ENCODE data around the gene LARGE1. TPM values are rescaled to one million over a fixed set of nuclear protein-coding genes. Genes with fewer than 3 reads are reported as not detected.

LARGE1 gene
- total RNA-seq, 1 experiment from 2014 or later = 2.5 TPM

DNA sequence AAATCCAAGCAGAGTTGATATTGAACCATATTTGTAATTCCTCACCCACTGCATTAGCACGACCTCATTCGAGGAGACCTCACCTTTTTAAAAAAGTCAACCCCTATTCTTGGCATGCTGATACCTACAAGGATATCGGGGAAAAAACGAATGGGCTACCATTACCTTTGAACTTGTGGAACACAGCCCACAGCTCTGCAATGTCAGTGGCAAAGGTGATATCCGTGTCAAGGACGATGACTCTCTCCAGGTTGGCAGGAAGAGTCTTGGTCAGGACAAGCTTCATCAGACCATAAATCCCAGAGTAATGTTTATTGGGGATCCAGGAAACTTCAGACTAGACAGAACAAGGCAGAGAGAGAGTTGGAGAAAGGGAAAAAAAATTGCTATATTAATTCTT is 355.6 kb downstream of the LARGE1 start:
- POLR2A ChIA-PET = no interaction called here
- no TSS peak for BruUV-seq (replicated peaks)

DNA sequence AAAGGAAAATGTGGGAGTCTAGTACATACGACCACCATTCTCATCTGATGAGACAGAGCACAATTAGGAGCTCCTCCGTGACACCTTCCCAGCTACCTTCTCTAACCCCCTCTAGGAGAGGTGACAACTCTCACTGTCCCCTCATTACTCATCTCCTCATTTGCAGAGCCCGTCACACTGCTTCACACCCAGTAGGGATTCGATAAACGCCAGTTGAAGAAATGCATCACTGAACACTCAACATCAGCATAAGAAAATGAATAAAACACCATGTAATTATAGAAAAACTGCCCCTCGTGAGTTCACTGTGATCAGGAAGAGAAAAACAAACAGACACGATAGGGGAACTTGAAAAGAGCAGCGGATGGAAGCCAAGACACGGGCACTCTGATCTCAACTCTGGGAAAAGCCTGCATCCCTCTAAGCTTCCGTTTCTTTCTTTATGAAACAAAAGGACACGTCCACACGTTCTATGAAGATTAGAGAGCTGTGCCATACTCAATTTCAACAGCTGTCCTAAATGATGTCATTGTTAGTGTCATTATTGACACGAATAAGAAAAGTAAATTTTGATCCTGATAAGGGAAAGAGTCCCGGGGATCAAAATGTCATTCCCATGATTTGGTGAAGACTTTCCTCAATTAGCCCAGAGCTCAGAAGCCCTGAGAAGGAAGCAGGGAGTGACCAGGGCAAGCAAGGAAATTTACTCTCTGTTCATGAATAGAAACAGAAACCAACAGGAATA is 356.9 kb downstream of the LARGE1 start:
- BruUV-seq (replicated peaks) = no TSS peak
- Histone ChIP-seq H3K36me3 (ENCODE audit: control insufficient read depth, insufficient read depth, low read length) (no peaks in the 10 kb centered on the region), H3K9me3 (ENCODE audit: control insufficient read depth, insufficient read depth, low read depth, low read length) (no peaks in the 10 kb centered on the region), H3K4me1 (ENCODE audit: control insufficient read depth, insufficient read depth, low read length) (no peaks in the 10 kb centered on the region), H3K27me3 (ENCODE audit: control insufficient read depth, insufficient read depth, low read length) (no peaks in the 10 kb centered on the region), H3K4me3 (ENCODE audit: low read depth in 2 of 2, low read length in 2 of 2) (no peak overlapping the region), H3K27ac (ENCODE audit: low read length) (no peak overlapping the region)
- in situ Hi-C loops (cut with HindIII; ENCODE audit: low pct_unique_long_range_greater_than_20kb, low sequenced_read_pairs) (no loop called here), intact Hi-C loops (cut with micrococcal nuclease; ENCODE audit: unreplicated experiment) (no loop called here)
- TF ChIP-seq SIN3A (IDR thresholded peaks at IDR 0.05; ENCODE audit: borderline replicate concordance, insufficient read depth, low read depth, low read length) = no peak
- TF ChIP-seq CTCF (IDR thresholded peaks at IDR 0.05) = no peak
- TF ChIP-seq, protein P1, sequence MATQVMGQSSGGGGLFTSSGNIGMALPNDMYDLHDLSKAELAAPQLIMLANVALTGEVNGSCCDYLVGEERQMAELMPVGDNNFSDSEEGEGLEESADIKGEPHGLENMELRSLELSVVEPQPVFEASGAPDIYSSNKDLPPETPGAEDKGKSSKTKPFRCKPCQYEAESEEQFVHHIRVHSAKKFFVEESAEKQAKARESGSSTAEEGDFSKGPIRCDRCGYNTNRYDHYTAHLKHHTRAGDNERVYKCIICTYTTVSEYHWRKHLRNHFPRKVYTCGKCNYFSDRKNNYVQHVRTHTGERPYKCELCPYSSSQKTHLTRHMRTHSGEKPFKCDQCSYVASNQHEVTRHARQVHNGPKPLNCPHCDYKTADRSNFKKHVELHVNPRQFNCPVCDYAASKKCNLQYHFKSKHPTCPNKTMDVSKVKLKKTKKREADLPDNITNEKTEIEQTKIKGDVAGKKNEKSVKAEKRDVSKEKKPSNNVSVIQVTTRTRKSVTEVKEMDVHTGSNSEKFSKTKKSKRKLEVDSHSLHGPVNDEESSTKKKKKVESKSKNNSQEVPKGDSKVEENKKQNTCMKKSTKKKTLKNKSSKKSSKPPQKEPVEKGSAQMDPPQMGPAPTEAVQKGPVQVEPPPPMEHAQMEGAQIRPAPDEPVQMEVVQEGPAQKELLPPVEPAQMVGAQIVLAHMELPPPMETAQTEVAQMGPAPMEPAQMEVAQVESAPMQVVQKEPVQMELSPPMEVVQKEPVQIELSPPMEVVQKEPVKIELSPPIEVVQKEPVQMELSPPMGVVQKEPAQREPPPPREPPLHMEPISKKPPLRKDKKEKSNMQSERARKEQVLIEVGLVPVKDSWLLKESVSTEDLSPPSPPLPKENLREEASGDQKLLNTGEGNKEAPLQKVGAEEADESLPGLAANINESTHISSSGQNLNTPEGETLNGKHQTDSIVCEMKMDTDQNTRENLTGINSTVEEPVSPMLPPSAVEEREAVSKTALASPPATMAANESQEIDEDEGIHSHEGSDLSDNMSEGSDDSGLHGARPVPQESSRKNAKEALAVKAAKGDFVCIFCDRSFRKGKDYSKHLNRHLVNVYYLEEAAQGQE (IDR thresholded peaks at IDR 0.05; ENCODE audit: insufficient read depth in 1 of 2, low read depth in 2 of 2, low read length in 1 of 2) = no peak
- no peak for TF ChIP-seq TCF7L2 (IDR thresholded peaks at IDR 0.05; ENCODE audit: low read depth, low read length)
- TF ChIP-seq POLR2AphosphoS5 (IDR thresholded peaks at IDR 0.05; ENCODE audit: low read depth, low read length) = no peak
- POLR2A ChIA-PET = no interaction called here
- no peak for DNase-seq (ENCODE audit: low read depth, low spot score)
- ATAC-seq = no peak
- CTCF ChIA-PET = no interaction called here

More for the DNA sequence above, 355.6 kb downstream of the LARGE1 start:
- ATAC-seq = no peak
- CTCF ChIA-PET = no interaction called here
- H3K36me3 ChIP-seq (ENCODE audit: control insufficient read depth, insufficient read depth, low read length) = no peaks in the 10 kb centered on the region
- no peak for TF ChIP-seq POLR2AphosphoS5 (IDR thresholded peaks at IDR 0.05; ENCODE audit: low read depth, low read length)
- TF ChIP-seq, protein P1 (IDR thresholded peaks at IDR 0.05; ENCODE audit: insufficient read depth in 1 of 2, low read depth in 2 of 2, low read length in 1 of 2) = no peak
- TF ChIP-seq CTCF (IDR thresholded peaks at IDR 0.05) = no peak
- TF ChIP-seq TCF7L2 (IDR thresholded peaks at IDR 0.05; ENCODE audit: low read depth, low read length) = no peak
- no peak for TF ChIP-seq SIN3A (IDR thresholded peaks at IDR 0.05; ENCODE audit: borderline replicate concordance, insufficient read depth, low read depth, low read length)
- no peak for DNase-seq (ENCODE audit: low read depth, low spot score)
- H3K9me3 ChIP-seq (ENCODE audit: control insufficient read depth, insufficient read depth, low read depth, low read length) = no peaks in the 10 kb centered on the region
- H3K27ac ChIP-seq (ENCODE audit: low read length) = no peak overlapping the region
- no peak overlapping the region for H3K4me3 ChIP-seq (ENCODE audit: low read depth in 2 of 2, low read length in 2 of 2)
- no peaks in the 10 kb centered on the region for H3K4me1 ChIP-seq (ENCODE audit: control insufficient read depth, insufficient read depth, low read length)
- H3K27me3 ChIP-seq (ENCODE audit: control insufficient read depth, insufficient read depth, low read length) = no peaks in the 10 kb centered on the region
- intact Hi-C loops (cut with micrococcal nuclease; ENCODE audit: unreplicated experiment) (no loop called here), in situ Hi-C loops (cut with HindIII; ENCODE audit: low pct_unique_long_range_greater_than_20kb, low sequenced_read_pairs) (no loop called here)

Data from Panc1 (cell line).